Neural cell (in vitro differentiated cells): ENCODE data around the gene CHL1. TPM values are rescaled to one million over a fixed set of nuclear protein-coding genes. Genes with fewer than 3 reads are reported as not detected.

Source experiments
- H2AFZ ChIP-seq: fragments of 200-600, 300-800 bp; sonication (generic), shearing (Covaris generic); 2 replicates; pipeline ENCODE4 v1.6.0; 2014; ENCODE audit warnings: low read depth, mild to moderate bottlenecking, antibody characterized with exemption, low read length, moderate library complexity
- H3F3A ChIP-seq: fragments of 200-600 bp; shearing (Covaris generic); 2 replicates; pipeline ENCODE4 v1.6.1; 2016; ENCODE audit warnings: mild to moderate bottlenecking, moderate library complexity, mixed read lengths, antibody characterized with exemption, low read length; ENCODE audit not compliant: insufficient read depth, poor library complexity, severe bottlenecking
- H3K27ac ChIP-seq: fragments of 200-600, 300-800 bp; sonication (generic), shearing (Covaris generic); 2 replicates; pipeline ENCODE4 v1.5.1; 2014; ENCODE audit warnings: mild to moderate bottlenecking, low read length, moderate library complexity
- H3K27me3 ChIP-seq: fragments of 300-800, 200-600 bp; sonication (generic), shearing (Covaris generic); 2 replicates; pipeline ENCODE4 v1.6.0; 2014; ENCODE audit warnings: mild to moderate bottlenecking, low read depth, low read length, moderate library complexity; ENCODE audit not compliant: insufficient read depth
- H3K36me3 ChIP-seq: fragments of 300-800, 200-600 bp; sonication (generic), shearing (Covaris generic); 2 replicates; pipeline ENCODE4 v1.5.1; 2014; ENCODE audit warnings: mild to moderate bottlenecking, antibody characterized with exemption, low read length, moderate library complexity; ENCODE audit not compliant: insufficient read depth
- H3K4me2 ChIP-seq: fragments of 300-800, 200-600 bp; sonication (generic), shearing (Covaris generic); 2 replicates; pipeline ENCODE4 v1.6.0; 2014; ENCODE audit warnings: mild to moderate bottlenecking, low read length
- H3K4me3 ChIP-seq: fragments of 300-800, 200-600 bp; sonication (generic), shearing (Covaris generic); 2 replicates; pipeline ENCODE4 v1.5.1; 2014; ENCODE audit warnings: mild to moderate bottlenecking, low read length, moderate library complexity
- H3K79me2 ChIP-seq: fragments of 200-600 bp; shearing (Covaris generic); replicated peaks from 2 replicates; pipeline ENCODE4 v1.6.0; 2014; ENCODE audit warnings: mild to moderate bottlenecking, low read length, moderate library complexity; ENCODE audit not compliant: insufficient read depth
- H3K9ac ChIP-seq: fragments of 300-800, 200-600 bp; sonication (generic), shearing (Covaris generic); 2 replicates; pipeline ENCODE4 v1.6.1; 2016; ENCODE audit warnings: mild to moderate bottlenecking, low read length, mixed read lengths
- H3K9me2 ChIP-seq: fragments of 200-600 bp; shearing (Covaris generic); 2 replicates; pipeline ENCODE4 v1.6.1; 2016; ENCODE audit warnings: mild to moderate bottlenecking, low read length, mixed read lengths; ENCODE audit not compliant: insufficient read depth
- H3K9me3 ChIP-seq: fragments of 200-600, 300-800 bp; sonication (generic), shearing (Covaris generic); 2 replicates; pipeline ENCODE4 v1.6.1; 2016; ENCODE audit warnings: mild to moderate bottlenecking, mixed run types, low read length, moderate library complexity, mixed read lengths
- H4K20me1 ChIP-seq: fragments of 200-600 bp; shearing (Covaris generic); 2 replicates; pipeline ENCODE4 v1.6.1; 2016; ENCODE audit warnings: mild to moderate bottlenecking, mixed run types; ENCODE audit not compliant: insufficient read depth
- EP300 ChIP-seq: fragments of 450-650 bp; conservative IDR thresholded peaks from 2 replicates; pipeline ENCODE4 v1.6.1; 2014; ENCODE audit warnings: antibody characterized with exemption, mild to moderate bottlenecking, moderate library complexity; ENCODE audit not compliant: poor library complexity, severe bottlenecking
- EZH2 ChIP-seq: fragments of 200-600, 300-800 bp; shearing (Covaris generic), sonication (generic); IDR thresholded peaks from 2 replicates; pipeline ENCODE4 v1.6.1; 2014; ENCODE audit warnings: antibody characterized with exemption, low read length, borderline replicate concordance, mild to moderate bottlenecking; ENCODE audit not compliant: insufficient read depth, poor library complexity, severe bottlenecking
- MXI1 ChIP-seq: fragments of 450-650 bp; conservative IDR thresholded peaks from 2 replicates; pipeline ENCODE4 v1.6.1; 2014; ENCODE audit warnings: antibody characterized with exemption, mild to moderate bottlenecking; ENCODE audit not compliant: poor library complexity, severe bottlenecking
- POLR2AphosphoS5 ChIP-seq: IDR thresholded peaks from 2 replicates; pipeline ENCODE4 v1.6.1; 2012
- RAD21 ChIP-seq: fragments of 450-650 bp; conservative IDR thresholded peaks from 2 replicates; pipeline ENCODE4 v1.6.1; 2014; ENCODE audit warnings: antibody characterized with exemption, mild to moderate bottlenecking, moderate library complexity
- SMC3 ChIP-seq: fragments of 450-650 bp; conservative IDR thresholded peaks from 2 replicates; pipeline ENCODE4 v1.6.1; 2014; ENCODE audit warnings: antibody characterized with exemption, mild to moderate bottlenecking, moderate library complexity; ENCODE audit not compliant: poor library complexity
- TAF1 ChIP-seq: IDR thresholded peaks from 2 replicates; pipeline ENCODE4 v1.6.1; 2012; ENCODE audit warnings: low read depth
- polyA plus RNA-seq: library from polyadenylated mRNA; depleted of rRNA; stranded (reverse); fragments of >200 nt; gene quantifications from 2 replicates; pipeline ENCODE4 v1.2.3, GENCODE V29; 2014
- TF ChIP-seq, protein P1 (sequence below): fragments of 450-650 bp; IDR thresholded peaks from 2 replicates; pipeline ENCODE4 v1.5.1; 2014; ENCODE audit warnings: antibody characterized with exemption, mild to moderate bottlenecking, moderate library complexity; ENCODE audit not compliant: poor library complexity, severe bottlenecking
- TF ChIP-seq, protein P2 (sequence below): IDR thresholded peaks from 2 replicates; pipeline ENCODE4 v1.6.1; 2012; ENCODE audit warnings: borderline replicate concordance

CHL1 gene
- polyA plus RNA-seq, 1 donor from 2014 or later, result 199 TPM

DNA sequence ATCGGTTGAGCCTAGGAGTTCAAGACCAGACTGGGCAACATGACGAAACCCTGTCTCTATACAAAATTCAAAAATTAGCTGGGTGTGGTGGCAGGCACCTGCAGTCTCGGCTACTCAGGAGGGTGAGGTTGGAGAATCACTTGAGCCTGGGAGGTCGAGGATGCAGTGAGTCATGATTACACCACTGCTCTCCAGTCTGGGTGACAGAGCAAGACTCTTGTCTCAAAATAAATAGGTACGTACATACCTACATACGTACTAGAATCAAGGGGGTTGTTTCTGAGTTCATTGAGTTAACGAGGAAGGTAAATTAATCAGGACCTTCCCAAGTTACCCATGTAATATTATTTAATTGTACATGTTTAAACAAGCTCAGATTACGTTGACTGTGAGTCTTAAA is 97.5 kb downstream of the CHL1 start:
- H3K27me3 ChIP-seq, result no peaks in the 10 kb centered on the region
- no peak overlapping the region for H3K27ac ChIP-seq
- H3K36me3 ChIP-seq, result no peaks in the 10 kb centered on the region
- no peak overlapping the region for H3K4me3 ChIP-seq
- TF ChIP-seq MXI1 (no peak), EZH2 (no peak), POLR2AphosphoS5 (no peak), EP300 (no peak), SMC3 (no peak), RAD21 (no peak), TAF1 (no peak)
- TF ChIP-seq, protein P1, sequence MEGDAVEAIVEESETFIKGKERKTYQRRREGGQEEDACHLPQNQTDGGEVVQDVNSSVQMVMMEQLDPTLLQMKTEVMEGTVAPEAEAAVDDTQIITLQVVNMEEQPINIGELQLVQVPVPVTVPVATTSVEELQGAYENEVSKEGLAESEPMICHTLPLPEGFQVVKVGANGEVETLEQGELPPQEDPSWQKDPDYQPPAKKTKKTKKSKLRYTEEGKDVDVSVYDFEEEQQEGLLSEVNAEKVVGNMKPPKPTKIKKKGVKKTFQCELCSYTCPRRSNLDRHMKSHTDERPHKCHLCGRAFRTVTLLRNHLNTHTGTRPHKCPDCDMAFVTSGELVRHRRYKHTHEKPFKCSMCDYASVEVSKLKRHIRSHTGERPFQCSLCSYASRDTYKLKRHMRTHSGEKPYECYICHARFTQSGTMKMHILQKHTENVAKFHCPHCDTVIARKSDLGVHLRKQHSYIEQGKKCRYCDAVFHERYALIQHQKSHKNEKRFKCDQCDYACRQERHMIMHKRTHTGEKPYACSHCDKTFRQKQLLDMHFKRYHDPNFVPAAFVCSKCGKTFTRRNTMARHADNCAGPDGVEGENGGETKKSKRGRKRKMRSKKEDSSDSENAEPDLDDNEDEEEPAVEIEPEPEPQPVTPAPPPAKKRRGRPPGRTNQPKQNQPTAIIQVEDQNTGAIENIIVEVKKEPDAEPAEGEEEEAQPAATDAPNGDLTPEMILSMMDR, result no peak
- TF ChIP-seq, protein P2, sequence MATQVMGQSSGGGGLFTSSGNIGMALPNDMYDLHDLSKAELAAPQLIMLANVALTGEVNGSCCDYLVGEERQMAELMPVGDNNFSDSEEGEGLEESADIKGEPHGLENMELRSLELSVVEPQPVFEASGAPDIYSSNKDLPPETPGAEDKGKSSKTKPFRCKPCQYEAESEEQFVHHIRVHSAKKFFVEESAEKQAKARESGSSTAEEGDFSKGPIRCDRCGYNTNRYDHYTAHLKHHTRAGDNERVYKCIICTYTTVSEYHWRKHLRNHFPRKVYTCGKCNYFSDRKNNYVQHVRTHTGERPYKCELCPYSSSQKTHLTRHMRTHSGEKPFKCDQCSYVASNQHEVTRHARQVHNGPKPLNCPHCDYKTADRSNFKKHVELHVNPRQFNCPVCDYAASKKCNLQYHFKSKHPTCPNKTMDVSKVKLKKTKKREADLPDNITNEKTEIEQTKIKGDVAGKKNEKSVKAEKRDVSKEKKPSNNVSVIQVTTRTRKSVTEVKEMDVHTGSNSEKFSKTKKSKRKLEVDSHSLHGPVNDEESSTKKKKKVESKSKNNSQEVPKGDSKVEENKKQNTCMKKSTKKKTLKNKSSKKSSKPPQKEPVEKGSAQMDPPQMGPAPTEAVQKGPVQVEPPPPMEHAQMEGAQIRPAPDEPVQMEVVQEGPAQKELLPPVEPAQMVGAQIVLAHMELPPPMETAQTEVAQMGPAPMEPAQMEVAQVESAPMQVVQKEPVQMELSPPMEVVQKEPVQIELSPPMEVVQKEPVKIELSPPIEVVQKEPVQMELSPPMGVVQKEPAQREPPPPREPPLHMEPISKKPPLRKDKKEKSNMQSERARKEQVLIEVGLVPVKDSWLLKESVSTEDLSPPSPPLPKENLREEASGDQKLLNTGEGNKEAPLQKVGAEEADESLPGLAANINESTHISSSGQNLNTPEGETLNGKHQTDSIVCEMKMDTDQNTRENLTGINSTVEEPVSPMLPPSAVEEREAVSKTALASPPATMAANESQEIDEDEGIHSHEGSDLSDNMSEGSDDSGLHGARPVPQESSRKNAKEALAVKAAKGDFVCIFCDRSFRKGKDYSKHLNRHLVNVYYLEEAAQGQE, result no peak
- no peaks in the 10 kb centered on the region for H3F3A ChIP-seq
- H3K9me3 ChIP-seq, result no peaks in the 10 kb centered on the region
- H4K20me1 ChIP-seq, result no peaks in the 10 kb centered on the region
- H3K9me2 ChIP-seq, result no peaks in the 10 kb centered on the region
- no peak overlapping the region for H2AFZ ChIP-seq
- no peak overlapping the region for H3K4me2 ChIP-seq
- no peaks in the 10 kb centered on the region for H3K79me2 ChIP-seq
- no peak overlapping the region for H3K9ac ChIP-seq

DNA sequence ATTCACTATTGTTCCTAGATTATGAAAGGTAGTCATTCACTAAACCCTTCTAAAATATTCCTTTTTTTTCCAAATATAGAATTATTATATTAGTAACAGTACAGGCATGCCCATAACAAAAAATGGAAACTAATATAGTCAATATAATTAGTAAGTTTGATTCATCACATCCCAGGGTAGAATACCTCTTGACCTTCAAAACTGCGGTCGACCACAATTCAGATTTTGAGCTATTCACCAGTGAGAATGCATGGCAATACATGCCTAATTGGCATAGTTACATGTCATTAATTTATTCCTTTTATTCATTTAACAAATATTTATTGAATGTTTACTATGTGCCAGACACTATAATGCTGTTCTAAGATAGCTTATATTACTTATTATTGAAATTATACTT is 98.0 kb downstream of the CHL1 start:
- no peaks in the 10 kb centered on the region for H3K9me3 ChIP-seq
- H3K4me2 ChIP-seq, result no peak overlapping the region
- no peaks in the 10 kb centered on the region for H4K20me1 ChIP-seq
- no peaks in the 10 kb centered on the region for H3K9me2 ChIP-seq
- TF ChIP-seq, protein P1, result no peak
- no peak for TF ChIP-seq EP300
- TF ChIP-seq SMC3, result no peak
- TF ChIP-seq RAD21, result no peak
- no peak for TF ChIP-seq POLR2AphosphoS5
- no peak for TF ChIP-seq EZH2
- H3K9ac ChIP-seq, result no peak overlapping the region
- H3K79me2 ChIP-seq, result no peaks in the 10 kb centered on the region
- no peaks in the 10 kb centered on the region for H3K36me3 ChIP-seq
- no peaks in the 10 kb centered on the region for H3F3A ChIP-seq
- H3K27me3 ChIP-seq, result no peaks in the 10 kb centered on the region
- H3K4me3 ChIP-seq, result no peak overlapping the region
- no peak overlapping the region for H2AFZ ChIP-seq
- H3K27ac ChIP-seq, result no peak overlapping the region
